Measurements from ENCODE around the gene CYCS. TPM values are rescaled to one million over a fixed set of nuclear protein-coding genes. Genes with fewer than 3 reads are reported as not detected.
"Not testable (repeated sequence)": the region's sequence is repeated elsewhere in the genome, so short reads cannot be mapped to it uniquely, and the experiment has no call there.

CYCS gene
- total RNA-seq, 1 donor from 2014 or later: 58.7 TPM

- ATAC-seq (no peak), DNase-seq (ENCODE audit: low spot score) (no peak)
- intact Hi-C loops (cut with DNase I): no loop called here
Measured at GRCh38 chr7:25083201-25083600, 41.9 kb downstream of the CYCS start.

- ATAC-seq; intact Hi-C loops (cut with DNase I); DNase-seq (ENCODE audit: low spot score): not testable (repeated sequence)
Measured at GRCh38 chr7:25082041-25082440, 43.0 kb downstream of the CYCS start.

- ATAC-seq (no peak), DNase-seq (ENCODE audit: low spot score) (no peak)
- intact Hi-C loops (cut with DNase I): no loop called here
Measured at GRCh38 chr7:25077096-25077495, 48.0 kb downstream of the CYCS start.

GRCh38 chr7:25075459-25075858 lies 49.6 kb downstream of the CYCS start:
- ATAC-seq (no peak), DNase-seq (ENCODE audit: low spot score) (no peak)
- intact Hi-C loops (cut with DNase I): no loop called here

- DNase-seq (ENCODE audit: low spot score) (no peak), ATAC-seq (no peak)
- intact Hi-C loops (cut with DNase I): loop anchor here (5.0 kb wide), 1 partner anchor 261 kb away; no protein-coding TSS in a partner anchor
Measured at GRCh38 chr7:25073451-25073850, 51.6 kb downstream of the CYCS start.

Other genes starting within 250 kb of the CYCS start
- 11.0 TPM for gene OSBPL3, start 145.1 kb downstream of the CYCS start, total RNA-seq
- not detected for gene NPVF, start 103.2 kb upstream of the CYCS start, total RNA-seq